AG04449 (cell line): Measurements from ENCODE around the gene RAB7B.

Experiments used
- CTCF ChIA-PET: fragments of 350-600 bp; formaldehyde crosslinking; extraction: SDS; loops from one replicate; lab custom pipeline; 2021; ENCODE audit warnings: antibody characterized with exemption; lab: Yijun Ruan, JAX
- POLR2A ChIA-PET: fragments of 400-600, 350-600 bp; formaldehyde crosslinking; extraction: SDS; loops from one replicate; lab custom pipeline; 2020; ENCODE audit warnings: antibody characterized with exemption, inconsistent platforms; lab: Yijun Ruan, JAX
- DNase-seq: peaks from one replicate; pipeline ENCODE4 v3.0.0-alpha.2; 2010; ENCODE audit warnings: low read depth, low spot score
- H3K4me3 ChIP-seq: 2 replicates; pipeline ENCODE4 v1.5.1; 2011; ENCODE audit warnings: low read depth, mild to moderate bottlenecking, control low read depth, low read length
- TF ChIP-seq, protein P1 (sequence below): IDR thresholded peaks from one replicate; pipeline ENCODE4 v1.5.1; 2011; ENCODE audit warnings: mild to moderate bottlenecking, moderate library complexity, low read length, control low read depth, inconsistent platforms; ENCODE audit not compliant: insufficient read depth; ENCODE audit errors: missing control alignments

Gene RAB7B

DNA sequence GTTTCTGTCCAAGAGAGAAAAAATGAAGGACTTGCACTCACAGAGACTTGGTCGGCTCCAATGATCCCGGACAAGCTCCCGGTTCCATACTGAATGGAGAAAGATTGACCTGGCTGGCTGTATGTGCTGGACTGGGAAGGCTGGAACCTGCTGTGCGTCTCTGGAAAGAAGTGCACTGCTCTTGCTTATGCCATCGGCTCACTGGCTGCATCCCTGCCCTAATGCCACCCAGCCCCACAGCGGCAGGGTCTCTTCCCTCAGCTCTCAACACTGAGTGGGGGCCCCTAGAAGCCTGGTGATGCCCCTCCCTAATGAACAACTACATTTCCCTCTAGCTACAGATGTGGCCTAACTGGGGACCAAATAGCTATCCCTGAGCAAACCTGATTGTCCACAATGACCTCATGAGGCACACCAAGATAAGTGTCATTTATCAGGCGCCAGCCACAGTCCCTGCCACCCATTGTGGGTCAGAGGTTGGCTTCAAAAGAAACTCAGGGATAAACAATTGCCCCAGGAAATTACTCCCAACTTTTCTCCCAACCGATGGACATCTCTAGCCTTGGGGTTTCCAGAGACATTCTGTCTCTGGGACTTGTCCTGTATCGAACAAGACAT lies 17.9 kb upstream of the RAB7B start:
- CTCF ChIA-PET, result interaction anchor here (0.8 to 1.9 kb wide), 8 partner anchors 8 to 229 kb away, joined by 3 to 8 read pairs (median 4); no protein-coding TSS in a partner anchor
- no peak for DNase-seq
- POLR2A ChIA-PET, result no interaction called here
- TF ChIP-seq, protein P1, sequence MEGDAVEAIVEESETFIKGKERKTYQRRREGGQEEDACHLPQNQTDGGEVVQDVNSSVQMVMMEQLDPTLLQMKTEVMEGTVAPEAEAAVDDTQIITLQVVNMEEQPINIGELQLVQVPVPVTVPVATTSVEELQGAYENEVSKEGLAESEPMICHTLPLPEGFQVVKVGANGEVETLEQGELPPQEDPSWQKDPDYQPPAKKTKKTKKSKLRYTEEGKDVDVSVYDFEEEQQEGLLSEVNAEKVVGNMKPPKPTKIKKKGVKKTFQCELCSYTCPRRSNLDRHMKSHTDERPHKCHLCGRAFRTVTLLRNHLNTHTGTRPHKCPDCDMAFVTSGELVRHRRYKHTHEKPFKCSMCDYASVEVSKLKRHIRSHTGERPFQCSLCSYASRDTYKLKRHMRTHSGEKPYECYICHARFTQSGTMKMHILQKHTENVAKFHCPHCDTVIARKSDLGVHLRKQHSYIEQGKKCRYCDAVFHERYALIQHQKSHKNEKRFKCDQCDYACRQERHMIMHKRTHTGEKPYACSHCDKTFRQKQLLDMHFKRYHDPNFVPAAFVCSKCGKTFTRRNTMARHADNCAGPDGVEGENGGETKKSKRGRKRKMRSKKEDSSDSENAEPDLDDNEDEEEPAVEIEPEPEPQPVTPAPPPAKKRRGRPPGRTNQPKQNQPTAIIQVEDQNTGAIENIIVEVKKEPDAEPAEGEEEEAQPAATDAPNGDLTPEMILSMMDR, result no peak
- no peak overlapping the region for H3K4me3 ChIP-seq

DNA sequence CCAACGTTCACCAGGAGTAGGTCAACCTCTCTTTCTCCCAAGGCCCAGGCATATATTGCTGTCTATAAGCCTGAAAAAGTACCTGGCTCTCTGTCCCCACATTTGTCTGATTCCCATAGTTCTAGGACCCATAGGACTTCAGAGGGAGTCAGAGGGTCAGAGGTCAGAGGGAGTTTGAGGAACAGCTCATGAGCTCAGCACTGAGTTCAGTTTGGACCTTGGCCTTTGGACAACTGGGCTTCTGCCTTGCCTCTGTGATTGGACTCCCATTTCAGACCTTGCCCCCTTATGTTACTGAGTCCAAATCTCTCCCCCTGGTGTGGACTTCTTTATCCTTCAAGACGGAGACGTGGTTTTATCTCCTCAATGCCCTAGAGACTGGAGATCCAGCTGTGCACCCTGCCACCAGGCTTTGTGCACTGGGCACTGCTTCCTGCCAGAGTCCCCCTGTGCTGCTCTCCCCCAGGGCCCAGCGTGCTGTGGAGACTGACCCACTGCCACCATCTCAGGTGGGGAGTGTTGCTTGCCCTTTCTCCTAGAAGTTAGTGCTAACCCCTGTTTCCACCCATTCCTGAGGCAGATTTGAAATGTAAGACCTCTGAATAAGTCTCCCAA lies 17.3 kb upstream of the RAB7B start:
- CTCF ChIA-PET, result interaction anchor here (0.8 to 1.6 kb wide), 6 partner anchors 8 to 229 kb away, joined by 3 to 8 read pairs (median 4); no protein-coding TSS in a partner anchor
- H3K4me3 ChIP-seq, result no peak overlapping the region
- TF ChIP-seq, protein P1, result no peak
- DNase-seq, result no peak
- POLR2A ChIA-PET, result no interaction called here

DNA sequence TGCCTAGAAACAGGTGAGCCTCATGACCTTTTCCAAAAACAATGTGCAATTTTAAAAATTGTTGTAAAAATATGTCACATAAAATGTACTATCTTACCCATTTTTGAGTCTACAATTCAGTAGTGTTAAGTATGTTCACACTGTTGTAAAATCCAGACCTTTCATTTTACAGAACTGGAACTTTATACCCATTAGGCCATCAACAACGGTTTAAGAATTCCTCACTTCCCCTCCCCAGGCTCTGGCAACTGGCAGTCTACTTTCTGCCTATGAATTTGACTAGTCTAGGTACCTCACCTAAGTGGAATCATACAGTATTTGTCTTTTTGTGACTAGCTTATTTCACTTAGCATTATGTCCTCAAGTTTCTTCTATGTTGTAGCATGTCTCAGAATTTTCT lies 11.9 kb upstream of the RAB7B start:
- DNase-seq, result no peak
- ChIA-PET CTCF (interaction anchor here (1.1 to 2.3 kb wide), 3 partner anchors 15 to 96 kb away, joined by 3 to 13 read pairs (median 5); no protein-coding TSS in a partner anchor), POLR2A (no interaction called here)

DNA sequence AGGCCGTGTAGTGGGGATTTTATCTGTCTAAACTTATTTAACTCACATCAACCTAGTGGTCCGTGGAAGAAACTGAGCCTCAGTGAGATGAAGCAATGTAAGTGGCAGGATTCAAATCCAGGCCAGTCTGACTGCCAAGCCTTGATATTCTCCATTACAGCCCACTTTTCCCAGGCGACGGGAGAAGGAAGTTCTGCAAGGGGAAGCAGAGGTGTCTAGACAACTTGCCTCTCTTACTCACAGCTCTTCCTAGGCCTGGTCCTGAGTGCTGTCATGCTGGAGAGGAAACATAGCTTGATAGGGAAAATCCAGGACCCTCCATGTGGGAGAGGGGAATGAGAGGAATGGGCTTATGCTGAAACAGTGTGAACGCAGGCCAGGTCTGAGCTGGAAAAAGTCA lies 11.4 kb upstream of the RAB7B start:
- TF ChIP-seq, protein P1, result no peak
- no peak for DNase-seq
- ChIA-PET POLR2A (no interaction called here), CTCF (interaction anchor here (1.1 to 2.3 kb wide), 3 partner anchors 16 to 96 kb away, joined by 3 to 13 read pairs (median 5); no protein-coding TSS in a partner anchor)
- H3K4me3 ChIP-seq, result no peak overlapping the region

More for the DNA sequence above, 11.9 kb upstream of the RAB7B start:
- no peak overlapping the region for H3K4me3 ChIP-seq
- TF ChIP-seq, protein P1, result no peak

DNA sequence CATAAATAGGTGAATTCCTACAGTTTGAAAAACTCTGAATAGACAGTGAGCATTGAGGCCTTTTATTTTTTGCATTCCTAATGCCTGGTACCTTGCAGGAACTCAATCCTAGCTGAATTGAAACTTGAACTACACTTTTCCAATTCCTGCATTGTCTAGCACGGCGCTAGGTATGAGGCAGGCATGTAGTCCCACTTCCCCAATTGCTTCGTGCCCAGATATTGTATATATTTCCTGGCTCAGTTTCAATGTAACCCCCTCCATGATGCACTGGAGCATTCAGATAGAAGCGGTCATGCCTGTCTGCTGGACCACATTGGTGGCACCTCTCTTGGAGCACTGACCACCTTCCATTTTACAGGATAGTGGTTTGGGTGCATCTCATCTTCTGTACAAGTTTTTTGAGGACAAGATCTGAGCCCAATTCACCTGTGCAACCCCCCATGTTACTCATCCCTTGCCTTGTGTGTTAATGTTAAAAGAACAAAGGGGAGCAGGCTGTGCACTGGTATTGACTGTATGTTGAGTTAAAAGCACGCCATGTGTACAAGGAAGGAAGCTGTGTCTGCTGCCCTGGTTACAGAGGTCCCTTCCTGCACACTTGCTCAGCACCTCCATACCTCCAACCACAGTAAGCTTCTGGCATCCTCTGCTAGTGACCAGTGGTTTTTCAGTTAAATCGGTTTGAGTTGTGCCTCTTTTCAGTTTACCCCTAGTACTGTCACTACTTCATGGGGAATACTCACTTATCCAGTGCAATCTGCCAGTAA lies 10.0 kb upstream of the RAB7B start:
- CTCF ChIA-PET, result interaction anchor here (0.7 kb wide), 1 partner anchor 29 kb away, joined by 3 read pairs; no protein-coding TSS in a partner anchor
- TF ChIP-seq, protein P1, result no peak
- H3K4me3 ChIP-seq, result no peak overlapping the region
- POLR2A ChIA-PET, result no interaction called here
- DNase-seq, result no peak
